HCT116 (cell line): ENCODE data around the gene THAP8. TPM values are rescaled to one million over a fixed set of nuclear protein-coding genes. Genes with fewer than 3 reads are reported as not detected.

Source experiments
- ATAC-seq: fragments of 200-7000 bp; cut with Tn5 transposase; 2 replicates; pipeline ENCODE4 v1.9.1; 2020; ENCODE audit warnings: mild to moderate bottlenecking, moderate library complexity
- BruUV-seq: library from RNA; stranded (reverse); fragments of 400-500 nt; replicated peaks from 2 replicates; lab custom pipeline; 2021; lab: Mats Ljungman, UMichigan
- CTCF ChIA-PET: fragments of 300-600 bp; sonication (Branson Sonifier 250); formaldehyde crosslinking; loops from one replicate; lab custom pipeline; 2021; ENCODE audit warnings: antibody characterized with exemption; lab: Charles Lee
- POLR2A ChIA-PET: fragments of 300-600, 350-600 bp; sonication (Branson Sonifier 250); formaldehyde crosslinking; loops from one replicate; lab custom pipeline; 2021; ENCODE audit warnings: antibody characterized with exemption; lab: Charles Lee
- RAD21 ChIA-PET, 2 experiments: fragments of 300-600 bp; sonication (Branson Sonifier 250); formaldehyde crosslinking; loops; one replicate each; lab custom pipeline; 2023; ENCODE audit warnings: low total read pairs in 2 of 2; ENCODE audit not compliant: uncharacterized antibody in 2 of 2, unreplicated experiment in 2 of 2, low non-redundant PET in 1 of 2; lab: Charles Lee
- DNase-seq: peaks from one replicate; pipeline ENCODE4 v3.0.0-alpha.2; 2010; ENCODE audit warnings: low read depth, low spot score
- H2AFZ ChIP-seq: fragments of 200-600 bp; shearing (Covaris generic), sonication (generic); 2 replicates; pipeline ENCODE4 v1.6.1; 2017; ENCODE audit warnings: low read depth, mixed run types, mixed read lengths, antibody characterized with exemption, low read length; ENCODE audit not compliant: poor library complexity, severe bottlenecking
- H3K27ac ChIP-seq: 2 replicates; pipeline ENCODE4 v1.5.1; 2012; ENCODE audit warnings: low read depth, low read length
- H3K27me3 ChIP-seq: fragments of 200-600 bp; sonication (generic); 2 replicates; pipeline ENCODE4 v1.6.1; 2016; ENCODE audit warnings: mixed run types, low read length, mixed read lengths; ENCODE audit not compliant: insufficient read depth
- H3K36me3 ChIP-seq, 2 experiments: fragments of 200-500 bp in 1 of 2; fragments of 200-600 bp in 1 of 2; sonication (Bioruptor generic) in 1 of 2; sonication (generic) in 1 of 2; 2 replicates each; pipeline versions ENCODE4 v1.5.1 to v1.6.1; 2014 to 2016; ENCODE audit warnings: low read length in 2 of 2, inconsistent platforms in 1 of 2, mixed read lengths in 1 of 2, mixed run types in 1 of 2; ENCODE audit not compliant: insufficient read depth in 2 of 2, control insufficient read depth in 1 of 2
- H3K4me1 ChIP-seq, 2 experiments: fragments of 200-600 bp in 1 of 2; sonication (generic) in 1 of 2; 2 replicates each; pipeline versions ENCODE4 v1.5.1 to v1.6.1; 2012 to 2017; ENCODE audit warnings: low read length in 2 of 2, inconsistent platforms in 1 of 2, mild to moderate bottlenecking in 1 of 2, mixed read lengths in 1 of 2, mixed run types in 1 of 2, moderate library complexity in 1 of 2; ENCODE audit not compliant: insufficient read depth in 2 of 2, control insufficient read depth in 1 of 2
- H3K4me2 ChIP-seq: fragments of 200-600 bp; sonication (generic); 2 replicates; pipeline ENCODE4 v1.6.1; 2017; ENCODE audit warnings: mixed run types, low read length, mixed read lengths
- H3K4me3 ChIP-seq, 2 experiments: fragments of 200-600 bp in 1 of 2; sonication (generic) in 1 of 2; replicated peaks in 1 of 2; 2 replicates each; pipeline ENCODE4 v1.5.1; 2011 to 2016; ENCODE audit warnings: low read length in 2 of 2, control low read depth in 1 of 2, low read depth in 1 of 2, mild to moderate bottlenecking in 1 of 2, mixed read lengths in 1 of 2, mixed run types in 1 of 2
- H3K79me2 ChIP-seq: fragments of 200-600 bp; sonication (generic); 2 replicates; pipeline ENCODE4 v1.6.1; 2017; ENCODE audit warnings: mild to moderate bottlenecking, mixed run types, low read length, moderate library complexity, mixed read lengths; ENCODE audit not compliant: insufficient read depth
- H3K9ac ChIP-seq: fragments of 200-600 bp; sonication (generic); 2 replicates; pipeline ENCODE4 v1.6.1; 2016; ENCODE audit warnings: low read length, mixed read lengths
- H3K9me2 ChIP-seq: fragments of 200-600 bp; sonication (generic), shearing (Covaris generic); 2 replicates; pipeline ENCODE4 v1.6.1; 2017; ENCODE audit warnings: mixed run types, mild to moderate bottlenecking, moderate library complexity; ENCODE audit not compliant: insufficient read depth
- H3K9me3 ChIP-seq, 2 experiments: fragments of 200-500 bp in 1 of 2; fragments of 200-600 bp in 1 of 2; sonication (Bioruptor generic) in 1 of 2; sonication (generic) in 1 of 2; 2 replicates each; pipeline ENCODE4 v1.6.1; 2014 to 2017; ENCODE audit warnings: low read length in 2 of 2, mixed read lengths in 2 of 2, inconsistent platforms in 1 of 2, low read depth in 1 of 2, mild to moderate bottlenecking in 1 of 2, mixed run types in 1 of 2, moderate library complexity in 1 of 2; ENCODE audit not compliant: control insufficient read depth in 1 of 2, insufficient read depth in 1 of 2
- H4K20me1 ChIP-seq: fragments of 200-600 bp; sonication (generic), shearing (Covaris generic); 2 replicates; pipeline ENCODE4 v1.6.1; 2017; ENCODE audit warnings: mixed run types, mild to moderate bottlenecking, moderate library complexity; ENCODE audit not compliant: insufficient read depth
- CBX3 ChIP-seq: IDR thresholded peaks from 2 replicates; pipeline ENCODE4 v1.6.1; 2012; ENCODE audit warnings: low read depth
- CEBPB ChIP-seq: IDR thresholded peaks from 2 replicates; pipeline ENCODE4 v1.6.1; 2012; ENCODE audit warnings: low read depth
- EGR1 ChIP-seq: IDR thresholded peaks from 2 replicates; pipeline ENCODE4 v1.6.1; 2012; ENCODE audit warnings: low read depth
- EZH2phosphoT487 ChIP-seq: fragments of 200-600 bp; IDR thresholded peaks from 2 replicates; pipeline ENCODE4 v1.6.1; 2018; ENCODE audit warnings: antibody characterized with exemption, borderline replicate concordance
- FOSL1 ChIP-seq: IDR thresholded peaks from 2 replicates; pipeline ENCODE4 v1.6.1; 2012; ENCODE audit warnings: low read depth
- POLR2A ChIP-seq: IDR thresholded peaks from 2 replicates; pipeline ENCODE4 v1.7.0; 2011; ENCODE audit warnings: borderline replicate concordance; ENCODE audit not compliant: insufficient read depth, insufficient read length; ENCODE audit errors: extremely low read depth
- POLR2AphosphoS5 ChIP-seq: IDR thresholded peaks from 2 replicates; pipeline ENCODE4 v1.6.1; 2011; ENCODE audit warnings: mild to moderate bottlenecking, low read depth, low read length, moderate library complexity
- RAD21 ChIP-seq: IDR thresholded peaks from 2 replicates; pipeline ENCODE4 v1.6.1; 2012; ENCODE audit warnings: low read depth, mild to moderate bottlenecking
- SIN3A ChIP-seq: IDR thresholded peaks from 2 replicates; pipeline ENCODE4 v1.6.1; 2012; ENCODE audit warnings: low read depth
- SP1 ChIP-seq: IDR thresholded peaks from 2 replicates; pipeline ENCODE4 v1.6.1; 2012; ENCODE audit warnings: low read depth
- SRF ChIP-seq: IDR thresholded peaks from 2 replicates; pipeline ENCODE4 v1.6.1; 2012; ENCODE audit warnings: low read depth
- TCF7L2 ChIP-seq: IDR thresholded peaks from 2 replicates; pipeline ENCODE4 v1.7.0; 2011; ENCODE audit warnings: borderline replicate concordance, inconsistent platforms; ENCODE audit not compliant: insufficient read depth, insufficient read length; ENCODE audit errors: extremely low read depth
- YY1 ChIP-seq: IDR thresholded peaks from 2 replicates; pipeline ENCODE4 v1.6.1; 2011; ENCODE audit warnings: low read length, low read depth, moderate library complexity, mild to moderate bottlenecking; ENCODE audit not compliant: insufficient replicate concordance; ENCODE audit errors: extremely low read depth
- ZNF274 ChIP-seq: fragments of 200-500 bp; sonication (Bioruptor generic); IDR thresholded peaks from 2 replicates; pipeline ENCODE4 v1.6.1; 2014; ENCODE audit warnings: mild to moderate bottlenecking, low read depth, low read length, inconsistent platforms
- intact Hi-C: fragments of 100-400 bp; cut with micrococcal nuclease; formaldehyde crosslinking; loops from 2 replicates; pipeline ENCODE4 v1.10.0; 2022
- total RNA-seq: library from RNA; stranded (reverse); gene quantifications from one replicate; pipeline ENCODE4 v1.2.1, GENCODE V29; 2021; ENCODE audit not compliant: unreplicated experiment
- TF ChIP-seq, protein P1 (sequence below): IDR thresholded peaks from 2 replicates; pipeline ENCODE4 v1.6.1; 2012; ENCODE audit warnings: low read depth
- TF ChIP-seq, protein P2 (sequence below), 3 experiments: fragments of 200-600 bp in 1 of 3; sonication (generic) in 1 of 3; IDR thresholded peaks in 2 of 3; conservative IDR thresholded peaks in 1 of 3; 2 replicates each; pipeline ENCODE4 v1.5.1; 2012 to 2017; ENCODE audit warnings: low read depth in 2 of 3, low read length in 2 of 3, antibody characterized with exemption in 1 of 3, borderline replicate concordance in 1 of 3, control low read depth in 1 of 3, mild to moderate bottlenecking in 1 of 3, mixed read lengths in 1 of 3, mixed run types in 1 of 3, moderate library complexity in 1 of 3; ENCODE audit not compliant: insufficient read depth in 1 of 3
- TF ChIP-seq, protein P3 (sequence below): IDR thresholded peaks from 2 replicates; pipeline ENCODE4 v1.6.1; 2011; ENCODE audit warnings: mild to moderate bottlenecking, low read length, moderate library complexity; ENCODE audit not compliant: insufficient replicate concordance; ENCODE audit errors: extremely low read depth

Gene THAP8
- total RNA-seq, 1 experiment from 2014 or later, result 1.7 TPM

DNA sequence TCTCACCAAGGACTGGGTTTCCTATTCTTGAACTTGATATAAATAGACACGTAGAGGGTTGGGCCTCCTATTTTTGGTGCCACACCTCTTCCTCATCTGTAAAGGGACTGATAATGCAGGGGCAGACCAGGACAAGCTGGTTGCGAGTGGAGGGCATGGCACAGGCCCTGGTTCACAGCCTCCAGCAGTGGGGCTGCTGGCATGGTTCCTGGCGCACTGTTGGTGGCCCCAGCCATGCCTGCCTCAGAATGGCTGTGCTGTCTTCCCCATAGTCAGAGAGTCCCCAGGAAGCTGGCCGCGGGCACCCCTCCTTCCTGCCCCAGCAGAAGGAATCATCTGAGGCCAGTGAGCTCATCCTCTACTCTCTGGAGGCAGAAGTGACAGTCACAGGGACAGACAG is 46.4 kb upstream of the THAP8 start:
- CTCF ChIA-PET, result no interaction called here

More for the DNA sequence above, 46.4 kb upstream of the THAP8 start:
- Histone ChIP-seq H4K20me1 (no peaks in the 10 kb centered on the region), H3K4me1 (peaks cover 0 to 21% of the 10 kb centered on the region in 2 experiments; a peak in 2 of 4 replicates), H3K27me3 (no peaks in the 10 kb centered on the region), H3K9me3 (no peaks in the 10 kb centered on the region), H3K9ac (no peak overlapping the region), H3K79me2 (no peaks in the 10 kb centered on the region), H3K36me3 (peaks cover 15 to 28% of the 10 kb centered on the region in 2 experiments; a peak in 3 of 4 replicates), H2AFZ (no peak overlapping the region), H3K4me3 (no peak overlapping the region), H3K9me2 (no peaks in the 10 kb centered on the region), H3K27ac (no peak overlapping the region), H3K4me2 (no peak overlapping the region)
- ATAC-seq (no peak), DNase-seq (no peak)
- ChIA-PET RAD21 (no interaction called here), POLR2A (no interaction called here)
- no peak for TF ChIP-seq POLR2AphosphoS5
- TF ChIP-seq EGR1, result no peak
- TF ChIP-seq, protein P1, sequence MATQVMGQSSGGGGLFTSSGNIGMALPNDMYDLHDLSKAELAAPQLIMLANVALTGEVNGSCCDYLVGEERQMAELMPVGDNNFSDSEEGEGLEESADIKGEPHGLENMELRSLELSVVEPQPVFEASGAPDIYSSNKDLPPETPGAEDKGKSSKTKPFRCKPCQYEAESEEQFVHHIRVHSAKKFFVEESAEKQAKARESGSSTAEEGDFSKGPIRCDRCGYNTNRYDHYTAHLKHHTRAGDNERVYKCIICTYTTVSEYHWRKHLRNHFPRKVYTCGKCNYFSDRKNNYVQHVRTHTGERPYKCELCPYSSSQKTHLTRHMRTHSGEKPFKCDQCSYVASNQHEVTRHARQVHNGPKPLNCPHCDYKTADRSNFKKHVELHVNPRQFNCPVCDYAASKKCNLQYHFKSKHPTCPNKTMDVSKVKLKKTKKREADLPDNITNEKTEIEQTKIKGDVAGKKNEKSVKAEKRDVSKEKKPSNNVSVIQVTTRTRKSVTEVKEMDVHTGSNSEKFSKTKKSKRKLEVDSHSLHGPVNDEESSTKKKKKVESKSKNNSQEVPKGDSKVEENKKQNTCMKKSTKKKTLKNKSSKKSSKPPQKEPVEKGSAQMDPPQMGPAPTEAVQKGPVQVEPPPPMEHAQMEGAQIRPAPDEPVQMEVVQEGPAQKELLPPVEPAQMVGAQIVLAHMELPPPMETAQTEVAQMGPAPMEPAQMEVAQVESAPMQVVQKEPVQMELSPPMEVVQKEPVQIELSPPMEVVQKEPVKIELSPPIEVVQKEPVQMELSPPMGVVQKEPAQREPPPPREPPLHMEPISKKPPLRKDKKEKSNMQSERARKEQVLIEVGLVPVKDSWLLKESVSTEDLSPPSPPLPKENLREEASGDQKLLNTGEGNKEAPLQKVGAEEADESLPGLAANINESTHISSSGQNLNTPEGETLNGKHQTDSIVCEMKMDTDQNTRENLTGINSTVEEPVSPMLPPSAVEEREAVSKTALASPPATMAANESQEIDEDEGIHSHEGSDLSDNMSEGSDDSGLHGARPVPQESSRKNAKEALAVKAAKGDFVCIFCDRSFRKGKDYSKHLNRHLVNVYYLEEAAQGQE, result no peak
- TF ChIP-seq SRF, result no peak
- no peak for TF ChIP-seq SP1
- no peak for TF ChIP-seq CBX3
- TF ChIP-seq, protein P2, sequence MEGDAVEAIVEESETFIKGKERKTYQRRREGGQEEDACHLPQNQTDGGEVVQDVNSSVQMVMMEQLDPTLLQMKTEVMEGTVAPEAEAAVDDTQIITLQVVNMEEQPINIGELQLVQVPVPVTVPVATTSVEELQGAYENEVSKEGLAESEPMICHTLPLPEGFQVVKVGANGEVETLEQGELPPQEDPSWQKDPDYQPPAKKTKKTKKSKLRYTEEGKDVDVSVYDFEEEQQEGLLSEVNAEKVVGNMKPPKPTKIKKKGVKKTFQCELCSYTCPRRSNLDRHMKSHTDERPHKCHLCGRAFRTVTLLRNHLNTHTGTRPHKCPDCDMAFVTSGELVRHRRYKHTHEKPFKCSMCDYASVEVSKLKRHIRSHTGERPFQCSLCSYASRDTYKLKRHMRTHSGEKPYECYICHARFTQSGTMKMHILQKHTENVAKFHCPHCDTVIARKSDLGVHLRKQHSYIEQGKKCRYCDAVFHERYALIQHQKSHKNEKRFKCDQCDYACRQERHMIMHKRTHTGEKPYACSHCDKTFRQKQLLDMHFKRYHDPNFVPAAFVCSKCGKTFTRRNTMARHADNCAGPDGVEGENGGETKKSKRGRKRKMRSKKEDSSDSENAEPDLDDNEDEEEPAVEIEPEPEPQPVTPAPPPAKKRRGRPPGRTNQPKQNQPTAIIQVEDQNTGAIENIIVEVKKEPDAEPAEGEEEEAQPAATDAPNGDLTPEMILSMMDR (IDR thresholded peaks at IDR 0.05 in 2 of 3, conservative IDR thresholded peaks at IDR 0.05 in 1 of 3; ENCODE audit: borderline replicate concordance in 1 of 3, insufficient read depth in 1 of 3, low read depth in 2 of 3, low read length in 2 of 3), result no peak
- no peak for TF ChIP-seq YY1
- no peak for TF ChIP-seq FOSL1
- no peak for TF ChIP-seq CEBPB
- no peak for TF ChIP-seq EZH2phosphoT487
- TF ChIP-seq RAD21, result no peak
- TF ChIP-seq TCF7L2, result no peak
- TF ChIP-seq, protein P3, sequence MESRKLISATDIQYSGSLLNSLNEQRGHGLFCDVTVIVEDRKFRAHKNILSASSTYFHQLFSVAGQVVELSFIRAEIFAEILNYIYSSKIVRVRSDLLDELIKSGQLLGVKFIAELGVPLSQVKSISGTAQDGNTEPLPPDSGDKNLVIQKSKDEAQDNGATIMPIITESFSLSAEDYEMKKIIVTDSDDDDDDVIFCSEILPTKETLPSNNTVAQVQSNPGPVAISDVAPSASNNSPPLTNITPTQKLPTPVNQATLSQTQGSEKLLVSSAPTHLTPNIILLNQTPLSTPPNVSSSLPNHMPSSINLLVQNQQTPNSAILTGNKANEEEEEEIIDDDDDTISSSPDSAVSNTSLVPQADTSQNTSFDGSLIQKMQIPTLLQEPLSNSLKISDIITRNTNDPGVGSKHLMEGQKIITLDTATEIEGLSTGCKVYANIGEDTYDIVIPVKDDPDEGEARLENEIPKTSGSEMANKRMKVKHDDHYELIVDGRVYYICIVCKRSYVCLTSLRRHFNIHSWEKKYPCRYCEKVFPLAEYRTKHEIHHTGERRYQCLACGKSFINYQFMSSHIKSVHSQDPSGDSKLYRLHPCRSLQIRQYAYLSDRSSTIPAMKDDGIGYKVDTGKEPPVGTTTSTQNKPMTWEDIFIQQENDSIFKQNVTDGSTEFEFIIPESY, result no peak
- no peak for TF ChIP-seq POLR2A
- TF ChIP-seq ZNF274, result no peak
- TF ChIP-seq SIN3A, result no peak
- intact Hi-C loops, result no loop called here
- no TSS peak for BruUV-seq
